ENCODE measurements around the gene CYREN.
A peak's percentile ranks its signal among the peaks of the same experiment; 100 is the strongest.
"Not testable (repeated sequence)": the region's sequence is repeated elsewhere in the genome, so short reads cannot be mapped to it uniquely, and the experiment has no call there.

Gene CYREN

GRCh38 chr7:135156290-135156689 lies 14.2 kb downstream of the CYREN start:
- no peak for DNase-seq

- DNase-seq = no peak
Observed at GRCh38 chr7:135154734-135155133, 15.8 kb downstream of the CYREN start.

- DNase-seq = no peak
Observed at GRCh38 chr7:135152442-135152841, 18.1 kb downstream of the CYREN start.

GRCh38 chr7:135151533-135151932 lies 19.0 kb downstream of the CYREN start:
- DNase-seq = no peak

- no peak for DNase-seq
Observed at GRCh38 chr7:135151132-135151531, 19.4 kb downstream of the CYREN start.

GRCh38 chr7:135150072-135150782 lies 20.3 kb downstream of the CYREN start:
- DNase-seq = no peak

GRCh38 chr7:135147899-135148721 lies 22.4 kb downstream of the CYREN start, which contains the start of gene TMEM140:
TSS of gene TMEM140 (plus strand) at chr7:135148072. CDS start at chr7:135164442, 16,370 bp downstream.
- peak; percentile 36 for DNase-seq

- DNase-seq = no peak
Observed at GRCh38 chr7:135147341-135147898, 23.1 kb downstream of the CYREN start.

- DNase-seq = no peak
Observed at GRCh38 chr7:135143885-135144668, 26.4 kb downstream of the CYREN start.

- no peak for DNase-seq
Observed at GRCh38 chr7:135129579-135129978, 40.9 kb downstream of the CYREN start.

- DNase-seq = no peak
Observed at GRCh38 chr7:135128931-135129330, 41.6 kb downstream of the CYREN start.

GRCh38 chr7:135124631-135125030 lies 45.9 kb downstream of the CYREN start:
- DNase-seq = not testable (repeated sequence)

- DNase-seq = no peak
Observed at GRCh38 chr7:135121868-135122267, 48.6 kb downstream of the CYREN start.

GRCh38 chr7:135117096-135117495 lies 53.4 kb downstream of the CYREN start:
- DNase-seq = no peak

All from NCI-H69 (cell line).